Measurements from ENCODE around the gene EDEM2.

- TF ChIP-seq SUZ12 (IDR thresholded peaks at IDR 0.05; ENCODE audit: extremely low read depth, insufficient read depth, insufficient read length) (no peak), ZNF274 (IDR thresholded peaks at IDR 0.05; ENCODE audit: low read depth, low read length) (no peak), YY1 (IDR thresholded peaks at IDR 0.05; ENCODE audit: insufficient read depth, insufficient read length) (no peak)
These were observed 69.3 kb downstream of the EDEM2 start for GRCh38 chr20:35077872-35078271.
